GM23248 (cell line): Measurements from ENCODE around the gene SYNRG. TPM values are rescaled to one million over a fixed set of nuclear protein-coding genes. Genes with fewer than 3 reads are reported as not detected.
A peak's percentile ranks its signal among the peaks of the same experiment; 100 is the strongest.

Experiments
- DNase-seq: peaks from one replicate; pipeline ENCODE4 v3.0.0-alpha.2; 2015
- H2AFZ ChIP-seq: fragments of 200-600 bp; sonication (generic); 2 replicates; pipeline ENCODE4 v1.6.1; 2016; ENCODE audit warnings: antibody characterized with exemption
- H3F3A ChIP-seq: fragments of 200-600 bp; sonication (generic); 2 replicates; pipeline ENCODE4 v1.6.1; 2016; ENCODE audit warnings: mild to moderate bottlenecking, antibody characterized with exemption, mixed run types; ENCODE audit not compliant: insufficient read depth
- H3K27ac ChIP-seq: fragments of 200-600 bp; sonication (generic); 2 replicates; pipeline ENCODE4 v1.5.1; 2016; ENCODE audit warnings: mild to moderate bottlenecking
- H3K27me3 ChIP-seq: fragments of 200-600 bp; sonication (generic); replicated peaks from 2 replicates; pipeline ENCODE4 v1.6.1; 2016; ENCODE audit warnings: mild to moderate bottlenecking; ENCODE audit not compliant: insufficient read depth
- H3K36me3 ChIP-seq: fragments of 200-600 bp; sonication (generic); 2 replicates; pipeline ENCODE4 v1.6.1; 2016; ENCODE audit warnings: low read depth, mild to moderate bottlenecking
- H3K4me1 ChIP-seq: fragments of 200-600 bp; sonication (generic); 2 replicates; pipeline ENCODE4 v1.6.1; 2016; ENCODE audit warnings: mild to moderate bottlenecking; ENCODE audit not compliant: insufficient read depth
- H3K4me2 ChIP-seq: fragments of 200-600 bp; sonication (generic); one replicate; pipeline ENCODE4 v1.6.1; 2016; ENCODE audit warnings: mild to moderate bottlenecking; ENCODE audit not compliant: unreplicated experiment
- H3K4me3 ChIP-seq: fragments of 200-600 bp; sonication (generic); 2 replicates; pipeline ENCODE4 v1.5.1; 2016; ENCODE audit warnings: mild to moderate bottlenecking
- H3K79me2 ChIP-seq: fragments of 200-600 bp; sonication (generic); 2 replicates; pipeline ENCODE4 v1.6.1; 2016; ENCODE audit warnings: mild to moderate bottlenecking; ENCODE audit not compliant: insufficient read depth
- H3K9ac ChIP-seq: fragments of 200-600 bp; sonication (generic); 2 replicates; pipeline ENCODE4 v1.6.1; 2016; ENCODE audit warnings: mild to moderate bottlenecking
- H3K9me2 ChIP-seq: fragments of 200-600 bp; sonication (generic); 2 replicates; pipeline ENCODE4 v1.6.1; 2016; ENCODE audit warnings: mixed run types, mild to moderate bottlenecking, moderate library complexity; ENCODE audit not compliant: insufficient read depth
- H3K9me3 ChIP-seq: fragments of 200-600 bp; sonication (generic); one replicate; pipeline ENCODE4 v1.6.1; 2017; ENCODE audit warnings: low read depth
- H4K20me1 ChIP-seq: fragments of 200-600 bp; sonication (generic); 2 replicates; pipeline ENCODE4 v1.6.0; 2016; ENCODE audit not compliant: insufficient read depth
- EZH2 ChIP-seq: fragments of 200-600 bp; sonication (generic); IDR thresholded peaks from 2 replicates; pipeline ENCODE4 v1.6.1; 2018; ENCODE audit warnings: antibody characterized with exemption, mild to moderate bottlenecking; ENCODE audit not compliant: insufficient read depth, poor library complexity, severe bottlenecking
- EZH2phosphoT487 ChIP-seq: fragments of 200-600 bp; sonication (generic); IDR thresholded peaks from 2 replicates; pipeline ENCODE4 v1.6.1; 2018; ENCODE audit warnings: antibody characterized with exemption, moderate library complexity, mild to moderate bottlenecking, low read depth; ENCODE audit not compliant: insufficient read depth
- WGBS, 2 experiments: methylation state at CpG; one replicate each; pipeline ENCODE4 v1.1.6; 2015 to 2017; ENCODE audit warnings: low lambda C conversion rate in 2 of 2, low coverage in 1 of 2; ENCODE audit errors: missing lambda C conversion rate in 2 of 2; 5-methylcytosine and 5-hydroxymethylcytosine counted together
- in situ Hi-C: fragments of 300-500 bp; cut with MboI; formaldehyde crosslinking; loops from 2 replicates; pipeline ENCODE4 v1.15.0; 2020
- polyA plus RNA-seq: library from polyadenylated mRNA; unstranded; fragments of >200 nt; fragmentation: Nextera tagmentation; extraction: Ambion mirVana; gene quantifications from 2 replicates; pipeline ENCODE4 v1.2.1, GENCODE V29; 2016
- total RNA-seq: library from RNA; depleted of rRNA; stranded (reverse); fragments of >200 nt; shearing (Covaris generic); gene quantifications from 2 replicates; pipeline ENCODE4 v1.2.3, GENCODE V29; 2014

Gene SYNRG
- total and polyA plus RNA-seq, 2 experiments from 2014 or later, result 5.6 to 13.1 TPM

DNA sequence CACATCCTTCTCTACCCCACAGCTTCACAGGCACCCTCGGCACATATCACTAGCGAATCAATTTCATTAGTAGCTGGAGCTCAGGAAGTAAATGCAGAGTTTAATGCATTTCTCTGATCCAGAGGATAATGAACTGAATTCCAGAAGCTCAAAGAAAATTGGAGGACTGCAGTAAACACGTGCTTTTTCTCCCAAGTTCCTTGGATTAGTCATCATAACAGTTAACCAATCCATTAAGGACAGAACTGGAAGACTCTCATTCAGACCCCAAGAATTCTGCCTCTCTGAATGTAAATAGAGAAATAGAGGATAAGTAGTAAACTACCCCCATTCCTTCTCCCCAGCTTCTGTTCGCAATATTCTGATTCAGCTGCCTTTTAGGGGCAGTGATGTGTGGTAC, 78.8 kb downstream of the SYNRG start:
- Histone ChIP-seq H3F3A (peaks cover 11% of the 10 kb centered on the region; the same call in 1 of the 2 replicates), H3K27me3 (no peaks in the 10 kb centered on the region), H2AFZ (no peak overlapping the region), H3K4me2 (no peak overlapping the region), H3K79me2 (no peaks in the 10 kb centered on the region), H3K9me2 (no peaks in the 10 kb centered on the region), H3K9me3 (no peaks in the 10 kb centered on the region), H3K4me3 (no peak overlapping the region), H3K4me1 (no peaks in the 10 kb centered on the region), H4K20me1 (no peaks in the 10 kb centered on the region), H3K36me3 (peaks cover 24% of the 10 kb centered on the region), H3K9ac (no peak overlapping the region), H3K27ac (no peak overlapping the region)
- WGBS, 2 experiments, result 66 to 70% methylated on average over 4 of the region's 4 CpGs
- in situ Hi-C loops, result no loop called here
- peak; percentile 45 for DNase-seq
- TF ChIP-seq EZH2phosphoT487, result no peak
- no peak for TF ChIP-seq EZH2

DNA sequence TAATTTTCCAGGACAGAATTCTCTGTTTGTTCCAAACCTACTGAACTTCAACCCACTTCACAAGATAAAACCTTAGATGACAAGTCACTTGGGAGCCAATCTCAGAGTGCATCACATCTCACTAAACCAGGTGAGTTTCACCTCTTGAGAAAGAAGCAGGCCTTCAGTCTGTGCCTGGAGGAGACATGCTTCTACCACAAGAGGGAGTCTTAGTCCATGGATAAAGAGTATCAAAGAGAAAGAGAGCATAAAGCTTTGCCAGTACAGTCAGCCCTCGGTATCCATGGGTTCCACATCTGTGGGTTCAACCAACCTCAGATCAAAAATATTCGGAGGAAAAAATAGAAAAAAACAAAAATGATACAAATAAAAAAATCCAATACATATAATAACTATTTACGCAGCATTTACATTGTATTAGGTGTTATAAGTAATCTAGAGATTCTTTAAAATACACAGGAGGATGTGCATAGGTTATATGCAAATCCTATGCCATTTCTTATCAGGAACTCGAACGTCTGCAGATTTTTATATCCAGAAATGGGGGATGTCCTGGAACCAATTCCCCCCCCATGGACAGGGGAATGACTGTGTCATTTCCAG, 81.9 kb downstream of the SYNRG start:
- 63 to 70% methylated on average over 5 of the region's 5 CpGs for WGBS, 2 experiments
- H3K27me3 ChIP-seq, result no peaks in the 10 kb centered on the region
- H3K4me2 ChIP-seq, result no peak overlapping the region
- peaks cover 14% of the 10 kb centered on the region; the same call in 1 of the 2 replicates for H3F3A ChIP-seq
- in situ Hi-C loops, result no loop called here
- no peaks in the 10 kb centered on the region for H3K9me3 ChIP-seq
- H3K4me1 ChIP-seq, result no peaks in the 10 kb centered on the region
- H3K4me3 ChIP-seq, result no peak overlapping the region
- H3K36me3 ChIP-seq, result peaks cover 19% of the 10 kb centered on the region
- TF ChIP-seq EZH2 (no peak), EZH2phosphoT487 (no peak)
- H3K27ac ChIP-seq, result no peak overlapping the region
- DNase-seq, result peak; percentile 80
- H3K9me2 ChIP-seq, result no peaks in the 10 kb centered on the region
- H2AFZ ChIP-seq, result no peak overlapping the region
- no peak overlapping the region for H3K9ac ChIP-seq
- H4K20me1 ChIP-seq, result no peaks in the 10 kb centered on the region
- no peaks in the 10 kb centered on the region for H3K79me2 ChIP-seq

DNA sequence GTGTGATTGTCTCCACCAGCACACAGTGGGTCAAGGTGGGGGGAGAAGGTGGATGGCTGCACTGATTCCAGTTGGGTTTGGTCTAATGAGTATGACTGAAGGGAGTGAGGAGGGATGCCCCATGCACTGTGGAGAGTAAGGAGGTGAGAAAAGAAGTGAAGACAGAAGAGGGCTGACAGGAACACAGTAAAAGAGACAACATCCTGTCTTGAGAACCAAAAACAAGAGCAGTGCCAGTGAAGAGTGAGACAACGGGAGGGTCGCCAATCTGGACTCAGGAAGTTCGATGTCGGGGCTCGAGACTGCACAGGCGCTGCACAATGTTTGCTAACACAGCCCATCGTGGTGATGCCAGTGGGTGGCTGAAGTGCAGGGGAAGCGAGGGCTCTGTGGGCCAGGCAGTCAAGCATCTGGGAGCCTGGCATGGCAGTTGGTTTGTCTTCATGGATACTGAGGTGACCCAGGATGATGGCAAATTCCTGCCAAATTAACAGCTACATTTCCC, 85.5 kb downstream of the SYNRG start:
- Histone ChIP-seq H3K79me2 (no peaks in the 10 kb centered on the region), H3K9me2 (no peaks in the 10 kb centered on the region), H2AFZ (no peak overlapping the region), H3K4me3 (no peak overlapping the region), H3K4me2 (no peak overlapping the region), H3K4me1 (peaks cover 7% of the 10 kb centered on the region; the same call in 1 of the 2 replicates), H3K36me3 (peaks cover 10% of the 10 kb centered on the region), H3K27ac (no peak overlapping the region), H3K9me3 (no peaks in the 10 kb centered on the region), H4K20me1 (no peaks in the 10 kb centered on the region), H3K9ac (no peak overlapping the region), H3F3A (0 out of 2 replicates have a peak, but pooled peaks cover 17% of the 10 kb centered on the region), H3K27me3 (no peaks in the 10 kb centered on the region)
- no peak for DNase-seq
- TF ChIP-seq EZH2phosphoT487, result no peak
- no peak for TF ChIP-seq EZH2
- in situ Hi-C loops, result no loop called here
- WGBS, 2 experiments, result 68 to 69% methylated on average over 8 of the region's 8 CpGs

DNA sequence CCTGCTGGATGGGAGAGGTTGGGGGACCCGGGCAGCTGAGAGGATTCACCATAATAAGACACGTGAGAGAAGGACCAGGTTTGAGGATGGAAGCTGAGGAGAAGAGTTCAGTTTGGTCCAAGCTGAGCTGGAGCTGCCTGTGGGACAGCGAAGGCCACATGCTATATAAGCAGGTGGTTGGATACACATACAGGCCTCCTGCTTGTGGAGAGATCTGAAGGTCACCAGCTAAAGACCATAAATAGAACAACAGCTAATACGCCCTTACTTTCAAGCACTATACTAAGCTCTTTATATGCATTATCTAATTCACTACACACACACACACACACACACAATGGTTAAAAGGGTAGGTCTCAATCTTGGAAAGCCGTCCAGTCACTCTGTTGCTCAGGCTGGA, 87.4 kb downstream of the SYNRG start:
- H3K9me3 ChIP-seq, result no peaks in the 10 kb centered on the region
- no peaks in the 10 kb centered on the region for H4K20me1 ChIP-seq
- in situ Hi-C loops, result no loop called here
- H3K79me2 ChIP-seq, result no peaks in the 10 kb centered on the region
- no peak overlapping the region for H3K4me2 ChIP-seq
- no peak for TF ChIP-seq EZH2
- no peak for TF ChIP-seq EZH2phosphoT487
- no peak overlapping the region for H3K9ac ChIP-seq
- H3K36me3 ChIP-seq, result 0 out of 2 replicates have a peak, but pooled peaks cover 5% of the 10 kb centered on the region
- H2AFZ ChIP-seq, result no peak overlapping the region
- no peaks in the 10 kb centered on the region for H3K9me2 ChIP-seq
- H3K27ac ChIP-seq, result no peak overlapping the region
- peaks cover 25% of the 10 kb centered on the region for H3F3A ChIP-seq
- DNase-seq, result no peak
- 97 to 98% methylated on average over 5 of the region's 5 CpGs for WGBS, 2 experiments
- H3K4me3 ChIP-seq, result no peak overlapping the region
- peaks cover 7% of the 10 kb centered on the region; the same call in 1 of the 2 replicates for H3K4me1 ChIP-seq
- H3K27me3 ChIP-seq, result no peaks in the 10 kb centered on the region
